Panc1 (cell line): Measurements from ENCODE around the gene GHITM. TPM values are rescaled to one million over a fixed set of nuclear protein-coding genes. Genes with fewer than 3 reads are reported as not detected.

Source experiments
- ATAC-seq: fragments of 200-7000 bp; cut with Tn5 transposase; 2 replicates; pipeline ENCODE4 v1.9.1; 2020; ENCODE audit warnings: mild to moderate bottlenecking, moderate library complexity
- Bru-seq: library from RNA; stranded (reverse); fragments of 400-500 nt; gene quantifications from one replicate; lab custom pipeline; 2021; lab: Mats Ljungman, UMichigan
- BruChase-seq, 2 experiments: library from RNA; stranded (reverse); fragments of 400-500 nt; gene quantifications; one replicate each; lab custom pipeline; 2021; lab: Mats Ljungman, UMichigan
- BruUV-seq: library from RNA; stranded (reverse); fragments of 400-500 nt; replicated peaks from 2 replicates; lab custom pipeline; 2021; lab: Mats Ljungman, UMichigan
- CTCF ChIA-PET: fragments of 300-600 bp; sonication (Branson Sonifier 250); formaldehyde crosslinking; loops from one replicate; lab custom pipeline; 2022; ENCODE audit warnings: antibody characterized with exemption; lab: Charles Lee
- POLR2A ChIA-PET: fragments of 300-600 bp; sonication (Branson Sonifier 250); formaldehyde crosslinking; loops from one replicate; lab custom pipeline; 2022; ENCODE audit warnings: antibody characterized with exemption; lab: Charles Lee
- DNase-seq: peaks from one replicate; pipeline ENCODE4 v3.0.0-alpha.2; 2010; ENCODE audit warnings: low read depth, low spot score
- H3K27ac ChIP-seq: 2 replicates; pipeline ENCODE4 v1.5.1; 2011; ENCODE audit warnings: mild to moderate bottlenecking, low read length, inconsistent platforms
- H3K27me3 ChIP-seq: fragments of 200-500 bp; sonication (Bioruptor generic); 2 replicates; pipeline ENCODE4 v1.6.0; 2014; ENCODE audit warnings: low read length, inconsistent platforms; ENCODE audit not compliant: control insufficient read depth, insufficient read depth
- H3K36me3 ChIP-seq: fragments of 200-500 bp; sonication (Bioruptor generic); 2 replicates; pipeline ENCODE4 v1.5.1; 2014; ENCODE audit warnings: inconsistent platforms, mild to moderate bottlenecking, low read length, moderate library complexity; ENCODE audit not compliant: control insufficient read depth, insufficient read depth
- H3K4me1 ChIP-seq: 2 replicates; pipeline ENCODE4 v1.5.1; 2011; ENCODE audit warnings: inconsistent platforms, mild to moderate bottlenecking, low read length, moderate library complexity; ENCODE audit not compliant: control insufficient read depth, insufficient read depth
- H3K4me3 ChIP-seq, 2 experiments: 2 replicates each; pipeline ENCODE4 v1.5.1; 2011 to 2012; ENCODE audit warnings: low read depth in 2 of 2, low read length in 2 of 2, mild to moderate bottlenecking in 2 of 2, inconsistent platforms in 1 of 2, moderate library complexity in 1 of 2
- H3K9me3 ChIP-seq: fragments of 200-500 bp; sonication (Bioruptor generic); 2 replicates; pipeline ENCODE4 v1.5.1; 2014; ENCODE audit warnings: low read depth, mild to moderate bottlenecking, inconsistent platforms, low read length, moderate library complexity; ENCODE audit not compliant: control insufficient read depth, insufficient read depth
- CTCF ChIP-seq: fragments of 450-650 bp; IDR thresholded peaks from 2 replicates; pipeline ENCODE4 v1.5.1; 2017; ENCODE audit warnings: mild to moderate bottlenecking
- POLR2AphosphoS5 ChIP-seq: IDR thresholded peaks from 2 replicates; pipeline ENCODE4 v1.6.1; 2012; ENCODE audit warnings: mild to moderate bottlenecking, low read depth, low read length, moderate library complexity
- SIN3A ChIP-seq: IDR thresholded peaks from 2 replicates; pipeline ENCODE4 v1.6.1; 2012; ENCODE audit warnings: low read depth, mild to moderate bottlenecking, low read length, moderate library complexity, borderline replicate concordance; ENCODE audit not compliant: insufficient read depth
- TCF7L2 ChIP-seq: IDR thresholded peaks from 2 replicates; pipeline ENCODE4 v1.6.1; 2011; ENCODE audit warnings: mild to moderate bottlenecking, low read depth, low read length, inconsistent platforms
- in situ Hi-C: cut with HindIII; loops from 2 replicates; pipeline ENCODE4 v1.10.0; 2016; ENCODE audit warnings: low sequenced_read_pairs, low pct_unique_long_range_greater_than_20kb
- intact Hi-C: fragments of 100-400 bp; cut with micrococcal nuclease; formaldehyde crosslinking; loops from one replicate; pipeline ENCODE4 v1.10.0; 2022; ENCODE audit not compliant: unreplicated experiment
- long read RNA-seq: library from polyadenylated mRNA; unstranded; transcript quantifications from one replicate; pipeline ENCODE4 v2.0.0, GENCODE V29; 2021; ENCODE audit not compliant: unreplicated experiment
- polyA plus RNA-seq: library from polyadenylated mRNA; unstranded; fragments of >200 nt; gene quantifications from one replicate; pipeline ENCODE4 v1.2.1, GENCODE V29; 2012; ENCODE audit warnings: missing spikeins; ENCODE audit not compliant: insufficient read length
- total RNA-seq: library from RNA; stranded (reverse); gene quantifications from one replicate; pipeline ENCODE4 v1.2.1, GENCODE V29; 2021; ENCODE audit not compliant: unreplicated experiment
- TF ChIP-seq, protein P1 (sequence below), 2 experiments: IDR thresholded peaks; 2 replicates each; pipeline ENCODE4 v1.6.1; 2011 to 2012; ENCODE audit warnings: low read depth in 2 of 2, control low read depth in 1 of 2, low read length in 1 of 2, mild to moderate bottlenecking in 1 of 2, moderate library complexity in 1 of 2; ENCODE audit not compliant: insufficient read depth in 1 of 2

GHITM gene, protein sequence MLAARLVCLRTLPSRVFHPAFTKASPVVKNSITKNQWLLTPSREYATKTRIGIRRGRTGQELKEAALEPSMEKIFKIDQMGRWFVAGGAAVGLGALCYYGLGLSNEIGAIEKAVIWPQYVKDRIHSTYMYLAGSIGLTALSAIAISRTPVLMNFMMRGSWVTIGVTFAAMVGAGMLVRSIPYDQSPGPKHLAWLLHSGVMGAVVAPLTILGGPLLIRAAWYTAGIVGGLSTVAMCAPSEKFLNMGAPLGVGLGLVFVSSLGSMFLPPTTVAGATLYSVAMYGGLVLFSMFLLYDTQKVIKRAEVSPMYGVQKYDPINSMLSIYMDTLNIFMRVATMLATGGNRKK
- total RNA-seq: 188 TPM
- 159 TPM for polyA plus RNA-seq
- Bru-seq, nascent RNA: percentile 96 among the genes with signal in this experiment
- BruChase-seq, experiment 1, labeled RNA remaining after a 2-hour chase: percentile 95 among the genes with signal in this experiment
- BruChase-seq, experiment 2, labeled RNA remaining after a 6-hour chase: percentile 98 among the genes with signal in this experiment
- long read RNA-seq, transcript GHITM-201 (9 exons, 2,128 nt): major isoform, 712 of 794 reads
- long read RNA-seq, partial matches to known transcripts: 56 of 794 reads
- long read RNA-seq, other reads (novel, unspliced or antisense): 26 of 794 reads

GRCh38 chr10:84139126-84140035, at the start of gene GHITM:
GHITM (plus strand) TSS chr10:84139509; CDS start chr10:84141501, 1,992 bp downstream.
- intact Hi-C loops (no loop called here), in situ Hi-C loops (no loop called here)
- BruUV-seq: no TSS peak
- peak; percentile 64 for TF ChIP-seq TCF7L2
- TF ChIP-seq POLR2AphosphoS5: peak; percentile 78
- TF ChIP-seq CTCF: peak; percentile 16; the same call in 1 of the 2 replicates
- TF ChIP-seq SIN3A: 0 out of 2 replicates have a peak, but pooled peaks have one; percentile 69
- TF ChIP-seq, protein P1, sequence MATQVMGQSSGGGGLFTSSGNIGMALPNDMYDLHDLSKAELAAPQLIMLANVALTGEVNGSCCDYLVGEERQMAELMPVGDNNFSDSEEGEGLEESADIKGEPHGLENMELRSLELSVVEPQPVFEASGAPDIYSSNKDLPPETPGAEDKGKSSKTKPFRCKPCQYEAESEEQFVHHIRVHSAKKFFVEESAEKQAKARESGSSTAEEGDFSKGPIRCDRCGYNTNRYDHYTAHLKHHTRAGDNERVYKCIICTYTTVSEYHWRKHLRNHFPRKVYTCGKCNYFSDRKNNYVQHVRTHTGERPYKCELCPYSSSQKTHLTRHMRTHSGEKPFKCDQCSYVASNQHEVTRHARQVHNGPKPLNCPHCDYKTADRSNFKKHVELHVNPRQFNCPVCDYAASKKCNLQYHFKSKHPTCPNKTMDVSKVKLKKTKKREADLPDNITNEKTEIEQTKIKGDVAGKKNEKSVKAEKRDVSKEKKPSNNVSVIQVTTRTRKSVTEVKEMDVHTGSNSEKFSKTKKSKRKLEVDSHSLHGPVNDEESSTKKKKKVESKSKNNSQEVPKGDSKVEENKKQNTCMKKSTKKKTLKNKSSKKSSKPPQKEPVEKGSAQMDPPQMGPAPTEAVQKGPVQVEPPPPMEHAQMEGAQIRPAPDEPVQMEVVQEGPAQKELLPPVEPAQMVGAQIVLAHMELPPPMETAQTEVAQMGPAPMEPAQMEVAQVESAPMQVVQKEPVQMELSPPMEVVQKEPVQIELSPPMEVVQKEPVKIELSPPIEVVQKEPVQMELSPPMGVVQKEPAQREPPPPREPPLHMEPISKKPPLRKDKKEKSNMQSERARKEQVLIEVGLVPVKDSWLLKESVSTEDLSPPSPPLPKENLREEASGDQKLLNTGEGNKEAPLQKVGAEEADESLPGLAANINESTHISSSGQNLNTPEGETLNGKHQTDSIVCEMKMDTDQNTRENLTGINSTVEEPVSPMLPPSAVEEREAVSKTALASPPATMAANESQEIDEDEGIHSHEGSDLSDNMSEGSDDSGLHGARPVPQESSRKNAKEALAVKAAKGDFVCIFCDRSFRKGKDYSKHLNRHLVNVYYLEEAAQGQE (IDR thresholded peaks at IDR 0.05; ENCODE audit: insufficient read depth in 1 of 2, low read depth in 2 of 2, low read length in 1 of 2): no peak
- Histone ChIP-seq H3K36me3 (peaks cover 34% of the 10 kb centered on the region), H3K4me1 (peaks cover 12% of the 10 kb centered on the region), H3K27me3 (no peaks in the 10 kb centered on the region; the same call in 1 of the 2 replicates), H3K4me3 (peak within 1 kb of the TSS; percentile 93 to 98), H3K9me3 (no peaks in the 10 kb centered on the region), H3K27ac (peak within 1 kb of the TSS; percentile 96)
- ATAC-seq: peak; percentile 98
- POLR2A ChIA-PET: interaction anchor here (1.0 kb wide), 1 partner anchor 9 kb away, joined by 3 read pairs; no protein-coding TSS in a partner anchor
- CTCF ChIA-PET: interaction anchor here (0.7 to 1.5 kb wide), 2 partner anchors 113 to 117 kb away, joined by 4 read pairs; no protein-coding TSS in a partner anchor
- peak; percentile 97 for DNase-seq

DNA sequence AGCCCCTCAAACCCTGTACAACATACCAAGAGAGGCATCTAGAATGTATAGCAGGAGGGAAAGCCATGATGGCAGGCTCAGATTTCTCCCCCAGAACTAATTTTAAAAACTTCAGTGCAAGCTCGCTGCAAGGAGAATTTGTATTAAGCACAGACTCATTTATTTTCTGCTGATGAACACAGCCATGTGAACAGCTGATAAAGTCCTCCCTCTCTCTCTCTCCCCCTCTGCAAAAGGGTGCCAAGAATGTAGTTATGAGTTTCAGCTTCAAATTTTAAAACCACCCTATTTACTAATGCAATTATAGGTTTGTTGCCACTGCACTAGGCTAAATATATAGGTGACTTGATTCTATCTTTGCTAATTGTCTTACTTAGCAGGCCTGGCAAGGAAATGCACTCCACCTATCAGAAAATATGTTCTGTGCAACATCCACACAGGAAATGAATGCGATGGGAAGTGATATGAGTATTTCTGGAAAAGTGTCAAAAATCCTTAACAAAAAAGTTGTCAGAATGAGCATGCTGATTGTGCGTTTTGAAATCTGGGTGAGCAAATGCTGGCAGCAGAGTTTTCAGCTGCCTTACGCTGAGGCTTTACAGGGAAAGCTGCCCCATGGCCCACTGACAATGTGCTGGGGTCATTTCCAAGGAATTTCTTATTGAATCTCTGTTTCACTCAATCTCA, 43.4 kb upstream of the GHITM start:
- no TSS peak for BruUV-seq
- no peaks in the 10 kb centered on the region for H3K27me3 ChIP-seq
- no peak overlapping the region for H3K27ac ChIP-seq
- ATAC-seq (no peak), DNase-seq (no peak)
- H3K9me3 ChIP-seq: no peaks in the 10 kb centered on the region
- H3K4me3 ChIP-seq: no peak overlapping the region
- H3K36me3 ChIP-seq: no peaks in the 10 kb centered on the region
- no peak for TF ChIP-seq TCF7L2
- TF ChIP-seq CTCF: no peak
- TF ChIP-seq POLR2AphosphoS5: no peak
- TF ChIP-seq, protein P1 (IDR thresholded peaks at IDR 0.05; ENCODE audit: insufficient read depth in 1 of 2, low read depth in 2 of 2, low read length in 1 of 2): no peak
- intact Hi-C loops: no loop called here
- ChIA-PET CTCF (interaction anchor here (0.5 kb wide), 1 partner anchor 69 kb away, joined by 3 read pairs; no protein-coding TSS in a partner anchor), POLR2A (no interaction called here)
- in situ Hi-C loops: no loop called here
- H3K4me1 ChIP-seq: no peaks in the 10 kb centered on the region
